ENCODE results near the gene HDAC4. TPM values are rescaled to one million over a fixed set of nuclear protein-coding genes. Genes with fewer than 3 reads are reported as not detected.
A peak's percentile ranks its signal among the peaks of the same experiment; 100 is the strongest.

Gene HDAC4
- total and polyA plus RNA-seq, 10 of the 15 experiments (the other 5 are each of a cell fraction or from before 2014, with no cell fraction given), result 0.22 to 15.7 (median 4.8) TPM

DNA sequence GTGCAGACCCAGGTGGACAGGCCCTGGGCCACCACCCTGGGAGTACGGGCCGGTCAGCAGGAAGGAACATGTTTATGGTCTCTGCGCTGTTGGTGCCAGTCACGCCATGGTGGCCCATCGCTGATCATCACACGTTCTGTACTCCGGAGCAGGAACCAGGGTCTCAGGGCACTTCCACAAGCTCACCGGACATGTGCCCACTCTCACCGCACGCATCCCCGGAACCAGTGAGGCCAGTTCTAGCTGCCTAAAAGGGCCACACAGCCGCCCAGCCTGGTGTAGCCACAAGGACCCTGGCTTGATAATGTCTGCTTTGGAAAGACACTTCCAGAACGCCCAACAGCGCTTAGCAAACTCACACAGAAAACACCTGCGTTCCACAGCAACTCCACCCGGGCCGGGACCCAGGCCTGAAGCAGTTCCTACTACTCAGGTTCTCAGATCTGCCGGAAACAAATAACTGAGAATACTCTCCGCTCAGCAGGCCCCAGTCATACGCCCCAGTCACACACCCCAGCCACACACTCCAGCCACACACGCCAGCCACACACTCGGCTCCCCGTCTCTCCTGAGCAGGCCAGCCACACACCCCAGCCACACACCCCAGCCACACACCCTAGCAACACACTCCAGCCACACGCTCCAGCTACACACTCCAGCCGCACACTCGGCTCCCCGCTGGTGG lies 123.3 kb downstream of the HDAC4 start:
- TF ChIP-seq NRF1 (conservative IDR thresholded peaks at IDR 0.05; ENCODE audit: low read depth, low read length), result no peak
- no peak for TF ChIP-seq EGR1 (IDR thresholded peaks at IDR 0.05; ENCODE audit: borderline replicate concordance in 1 of 2, low read depth in 2 of 2, low read length in 2 of 2)
- no peak for TF ChIP-seq HDAC2 (IDR thresholded peaks at IDR 0.05)
- no peak for TF ChIP-seq ZNF274 (IDR thresholded peaks at IDR 0.05; ENCODE audit: insufficient read depth, insufficient read length)
- no peak for TF ChIP-seq MYB (IDR thresholded peaks at IDR 0.05; ENCODE audit: borderline replicate concordance, low read depth, low read length)
- no peak for TF ChIP-seq ETV6 (conservative IDR thresholded peaks at IDR 0.05 in 1 of 2, IDR thresholded peaks at IDR 0.05 in 1 of 2; ENCODE audit: borderline replicate concordance in 1 of 2, low read depth in 1 of 2)
- ChIA-PET SMC1A (ENCODE audit: uncharacterized antibody, unreplicated experiment) (no interaction called here), POLR2A (interaction anchor here (1.0 kb wide), 1 partner anchor 105 kb away, joined by 3 read pairs; no protein-coding TSS in a partner anchor), CTCF (no interaction called here), RAD21 (ENCODE audit: unreplicated experiment) (interaction anchor here (0.9 kb wide), 1 partner anchor 548 kb away, joined by 3 read pairs; no protein-coding TSS in a partner anchor)
- no peak overlapping the region for H3K4me3 ChIP-seq
- no peaks in the 10 kb centered on the region for H3K79me2 ChIP-seq (ENCODE audit: control insufficient read depth, insufficient read depth, low read length)
- peaks cover 8% of the 10 kb centered on the region for H4K20me1 ChIP-seq (ENCODE audit: control insufficient read depth, insufficient read depth)
- peaks cover 0 to 9% of the 10 kb centered on the region in 2 experiments; a peak in 1 of 4 replicates for H3K27me3 ChIP-seq (replicated peaks in 1 of 2; ENCODE audit: control insufficient read depth in 2 of 2, insufficient read depth in 2 of 2, low read length in 1 of 2)
- H2AFZ ChIP-seq (ENCODE audit: control insufficient read depth, low read depth, low read length), result no peak overlapping the region
- in situ Hi-C loops (cut with MboI) (no loop called here), intact Hi-C loops (cut with micrococcal nuclease; ENCODE audit: unreplicated experiment) (no loop called here)
- H3K4me2 ChIP-seq (ENCODE audit: control insufficient read depth, insufficient read depth), result no peak overlapping the region
- no peaks in the 10 kb centered on the region for H3K36me3 ChIP-seq (ENCODE audit: control insufficient read depth in 2 of 2, insufficient read depth in 2 of 2, low read length in 1 of 2)
- no peak overlapping the region for H3K9ac ChIP-seq (ENCODE audit: control insufficient read depth, insufficient read depth, low read length)
- no peaks in the 10 kb centered on the region; the same call in 2 of the 3 replicates for H3K9me3 ChIP-seq (replicated peaks; ENCODE audit: control insufficient read depth, insufficient read depth, low read length)
- H3K4me1 ChIP-seq (ENCODE audit: control insufficient read depth, insufficient read depth, low read length), result peaks cover 17% of the 10 kb centered on the region
- H3K27ac ChIP-seq (ENCODE audit: control insufficient read depth, insufficient read depth), result no peak overlapping the region
- FAIRE-seq (no peak), ATAC-seq (no peak), DNase-seq (ENCODE audit: low read depth, low spot score) (no peak)
- 85% methylated on average over 27 of the region's 27 CpGs for WGBS (ENCODE audit: insufficient coverage, insufficient replicate concordance, low lambda C conversion rate, missing lambda C conversion rate)
- no TSS peak for BruUV-seq (replicated peaks)

DNA sequence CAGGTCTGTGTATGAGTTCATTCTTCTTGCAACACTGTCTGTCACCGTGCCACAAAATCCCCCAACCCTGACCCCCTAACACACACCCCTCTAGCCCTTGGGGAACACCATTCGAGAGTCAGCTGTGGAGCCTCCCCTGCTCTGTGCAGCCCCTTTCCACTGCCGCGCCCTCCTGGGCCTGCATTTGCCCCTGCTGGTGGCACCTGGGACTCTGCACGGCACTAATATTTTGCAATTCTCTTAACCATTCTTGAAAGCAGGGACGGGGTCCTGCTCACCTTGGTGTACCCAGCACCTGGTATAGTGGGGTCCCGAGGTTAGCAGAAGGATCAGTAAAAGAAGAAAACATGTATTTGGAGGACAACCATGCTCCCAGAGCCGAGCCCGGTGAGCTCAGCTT lies 124.0 kb downstream of the HDAC4 start:
- RAD21 ChIA-PET (ENCODE audit: unreplicated experiment), result interaction anchor here (0.9 kb wide), 1 partner anchor 549 kb away, joined by 3 read pairs; no protein-coding TSS in a partner anchor

More for the DNA sequence above, 124.0 kb downstream of the HDAC4 start:
- in situ Hi-C loops (cut with MboI), result no loop called here
- 77% methylated on average over 9 of the region's 9 CpGs for WGBS (ENCODE audit: insufficient coverage, insufficient replicate concordance, low lambda C conversion rate, missing lambda C conversion rate)
- POLR2A ChIA-PET, result no interaction called here
- no peak for TF ChIP-seq SMC3 (IDR thresholded peaks at IDR 0.05; ENCODE audit: borderline replicate concordance, low read length)
- peak in 1 of 3 experiments; percentile 10; a peak in 1 of 6 replicates for TF ChIP-seq CTCF (IDR thresholded peaks at IDR 0.05 in 2 of 3, conservative IDR thresholded peaks at IDR 0.05 in 1 of 3; ENCODE audit: control insufficient read depth in 2 of 3, extremely low read depth in 1 of 3, insufficient read depth in 1 of 3, low read depth in 3 of 3, low read length in 3 of 3)
- Histone ChIP-seq H3K9ac (ENCODE audit: control insufficient read depth, insufficient read depth, low read length) (no peak overlapping the region), H3K9me3 (replicated peaks; ENCODE audit: control insufficient read depth, insufficient read depth, low read length) (no peaks in the 10 kb centered on the region), H2AFZ (ENCODE audit: control insufficient read depth, low read depth, low read length) (no peak overlapping the region), H3K27ac (ENCODE audit: control insufficient read depth, insufficient read depth) (no peak overlapping the region), H3K27me3 (replicated peaks in 1 of 2; ENCODE audit: control insufficient read depth in 2 of 2, insufficient read depth in 2 of 2, low read length in 1 of 2) (peaks cover 0 to 9% of the 10 kb centered on the region in 2 experiments; a peak in 1 of 4 replicates), H3K4me2 (ENCODE audit: control insufficient read depth, insufficient read depth) (no peak overlapping the region), H4K20me1 (ENCODE audit: control insufficient read depth, insufficient read depth) (peaks cover 8% of the 10 kb centered on the region), H3K4me3 (no peak overlapping the region), H3K4me1 (ENCODE audit: control insufficient read depth, insufficient read depth, low read length) (peaks cover 17% of the 10 kb centered on the region), H3K79me2 (ENCODE audit: control insufficient read depth, insufficient read depth, low read length) (no peaks in the 10 kb centered on the region), H3K36me3 (ENCODE audit: control insufficient read depth in 2 of 2, insufficient read depth in 2 of 2, low read length in 1 of 2) (no peaks in the 10 kb centered on the region)
- FAIRE-seq (no peak), DNase-seq (ENCODE audit: low read depth, low spot score) (no peak), ATAC-seq (no peak)
- intact Hi-C loops (cut with micrococcal nuclease; ENCODE audit: unreplicated experiment), result no loop called here
- BruUV-seq (replicated peaks), result no TSS peak
- SMC1A ChIA-PET (ENCODE audit: uncharacterized antibody, unreplicated experiment), result no interaction called here
- CTCF ChIA-PET, result no interaction called here

Data from GM12878 (cell line).